Progenitor cell of endocrine pancreas (in vitro differentiated cells): ENCODE data around the gene EPM2A. TPM values are rescaled to one million over a fixed set of nuclear protein-coding genes. Genes with fewer than 3 reads are reported as not detected.

Source experiments
- DNase-seq: peaks from one replicate; pipeline ENCODE4 v3.0.0; 2021; ENCODE audit warnings: low spot score; ENCODE audit not compliant: unreplicated experiment
- H3K27ac Mint-ChIP-seq: 2 replicates; pipeline ENCODE4 v1.8.0; 2021; ENCODE audit warnings: mild to moderate bottlenecking, moderate library complexity, mixed read lengths
- H3K27me3 Mint-ChIP-seq: 2 replicates; pipeline ENCODE4 v1.8.0; 2021; ENCODE audit warnings: mixed read lengths
- H3K36me3 Mint-ChIP-seq: 2 replicates; pipeline ENCODE4 v1.8.0; 2022; ENCODE audit warnings: mixed read lengths; ENCODE audit not compliant: insufficient read depth
- H3K4me1 Mint-ChIP-seq: 2 replicates; pipeline ENCODE4 v1.8.0; 2021; ENCODE audit warnings: low read depth, mixed read lengths
- H3K4me3 Mint-ChIP-seq: 2 replicates; pipeline ENCODE4 v1.8.0; 2021; ENCODE audit warnings: low read depth, mild to moderate bottlenecking, moderate library complexity, mixed read lengths
- H3K9me3 Mint-ChIP-seq: 2 replicates; pipeline ENCODE4 v1.8.0; 2021; ENCODE audit warnings: low read depth, mixed read lengths
- CTCF ChIP-seq: fragments of 200-600 bp; sonication (generic); IDR thresholded peaks from one replicate; pipeline ENCODE4 v1.5.0; 2021; ENCODE audit warnings: antibody characterized with exemption, mild to moderate bottlenecking; ENCODE audit not compliant: unreplicated experiment
- total RNA-seq: library from RNA; stranded (reverse); gene quantifications from 2 replicates; pipeline ENCODE4 v1.2.1, GENCODE V29; 2021

EPM2A gene
- total RNA-seq, 1 donor from 2014 or later = 15.6 TPM

- no peak for DNase-seq
- Mint-ChIP-seq H3K36me3 (no peaks in the 10 kb centered on the region), H3K27me3 (no peaks in the 10 kb centered on the region), H3K9me3 (no peaks in the 10 kb centered on the region), H3K4me1 (no peaks in the 10 kb centered on the region), H3K4me3 (no peak overlapping the region), H3K27ac (no peak overlapping the region)
- TF ChIP-seq CTCF = no peak
These were observed 66.5 kb downstream of the EPM2A start for GRCh38 chr6:145668844-145669243.

GRCh38 chr6:145660676-145661075 lies 74.6 kb downstream of the EPM2A start:
- Mint-ChIP-seq H3K27ac (peak overlapping the region; percentile 42), H3K27me3 (no peaks in the 10 kb centered on the region), H3K4me1 (peaks cover 3% of the 10 kb centered on the region), H3K36me3 (peaks cover 4% of the 10 kb centered on the region), H3K9me3 (peaks cover 4% of the 10 kb centered on the region), H3K4me3 (no peak overlapping the region)
- TF ChIP-seq CTCF = no peak
- no peak for DNase-seq

GRCh38 chr6:145656128-145656527 lies 79.2 kb downstream of the EPM2A start:
- TF ChIP-seq CTCF = no peak
- no peaks in the 10 kb centered on the region for H3K27me3 Mint-ChIP-seq
- peaks cover 3% of the 10 kb centered on the region for H3K9me3 Mint-ChIP-seq
- no peak overlapping the region for H3K27ac Mint-ChIP-seq
- no peak for DNase-seq
- H3K4me1 Mint-ChIP-seq = peaks cover 14% of the 10 kb centered on the region
- H3K36me3 Mint-ChIP-seq = peaks cover 2% of the 10 kb centered on the region
- H3K4me3 Mint-ChIP-seq = no peak overlapping the region

GRCh38 chr6:145652572-145652971 lies 82.7 kb downstream of the EPM2A start:
- Mint-ChIP-seq H3K36me3 (peaks cover 5% of the 10 kb centered on the region), H3K4me3 (no peak overlapping the region), H3K4me1 (peaks cover 25% of the 10 kb centered on the region), H3K9me3 (peaks cover 3% of the 10 kb centered on the region), H3K27ac (no peak overlapping the region), H3K27me3 (no peaks in the 10 kb centered on the region)
- no peak for TF ChIP-seq CTCF
- no peak for DNase-seq

GRCh38 chr6:145651988-145652387 lies 83.3 kb downstream of the EPM2A start:
- peaks cover 5% of the 10 kb centered on the region for H3K36me3 Mint-ChIP-seq
- peaks cover 25% of the 10 kb centered on the region for H3K4me1 Mint-ChIP-seq
- H3K4me3 Mint-ChIP-seq = peak overlapping the region; percentile 9
- H3K9me3 Mint-ChIP-seq = peaks cover 3% of the 10 kb centered on the region
- no peak for DNase-seq
- no peak for TF ChIP-seq CTCF
- no peak overlapping the region for H3K27ac Mint-ChIP-seq
- H3K27me3 Mint-ChIP-seq = no peaks in the 10 kb centered on the region
